GM21723 (cell line): ENCODE data around the gene ADIRF.

Source experiments
- ATAC-seq: cut with Tn5 transposase; IDR thresholded peaks from one replicate; pipeline ENCODE4 v1.9.1; 2021; ENCODE audit warnings: mild to moderate bottlenecking, moderate library complexity; ENCODE audit not compliant: unreplicated experiment

ADIRF gene

GRCh38 chr10:86960003-86960862 lies 8.0 kb upstream of the ADIRF start:
- ATAC-seq: peak; percentile 73

GRCh38 chr10:86960863-86961434 lies 7.3 kb upstream of the ADIRF start:
- no peak for ATAC-seq

- ATAC-seq: no peak
Measured at GRCh38 chr10:86961481-86962091, 6.7 kb upstream of the ADIRF start.

DNA sequence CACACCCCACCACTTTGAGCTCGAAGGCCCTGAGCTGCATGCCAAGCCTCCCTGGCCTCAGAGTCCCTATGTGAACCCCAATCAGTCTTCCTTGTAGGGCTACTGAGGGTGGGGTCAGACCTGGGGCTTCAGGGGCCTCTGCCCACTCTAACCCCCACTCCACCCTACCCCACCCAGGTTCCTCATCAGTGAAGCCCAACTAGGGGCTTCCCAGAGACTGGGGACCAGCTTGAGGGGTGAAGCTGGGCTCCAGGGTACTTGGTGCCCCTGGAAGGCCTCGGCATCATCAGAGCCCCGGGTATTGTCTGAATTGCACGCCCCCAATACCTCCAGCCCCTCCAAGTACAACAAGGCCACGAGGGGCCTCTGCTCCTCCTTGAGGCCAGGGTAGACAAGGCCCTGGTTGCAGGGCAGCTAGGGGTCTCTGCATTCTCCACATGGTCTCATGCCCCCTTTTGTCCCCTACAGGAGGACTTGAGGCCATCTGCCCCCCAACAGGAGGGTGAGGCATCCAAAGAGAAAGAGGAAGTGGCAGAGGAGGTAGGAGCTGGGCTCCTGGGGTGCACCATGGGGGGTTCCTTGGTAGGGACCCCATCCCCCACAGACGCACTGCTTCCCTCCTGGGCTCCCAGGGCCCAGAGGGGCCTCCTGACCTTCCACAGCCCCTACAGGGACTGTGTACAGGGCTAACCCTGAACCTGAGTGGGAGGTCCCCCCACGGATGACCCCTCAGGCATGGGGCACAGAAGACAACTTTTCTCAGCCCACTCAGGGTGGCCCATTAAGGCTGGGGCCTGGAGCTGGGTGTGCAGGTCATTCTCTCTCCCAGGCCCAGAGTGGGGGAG lies 5.9 kb upstream of the ADIRF start:
- no peak for ATAC-seq

DNA sequence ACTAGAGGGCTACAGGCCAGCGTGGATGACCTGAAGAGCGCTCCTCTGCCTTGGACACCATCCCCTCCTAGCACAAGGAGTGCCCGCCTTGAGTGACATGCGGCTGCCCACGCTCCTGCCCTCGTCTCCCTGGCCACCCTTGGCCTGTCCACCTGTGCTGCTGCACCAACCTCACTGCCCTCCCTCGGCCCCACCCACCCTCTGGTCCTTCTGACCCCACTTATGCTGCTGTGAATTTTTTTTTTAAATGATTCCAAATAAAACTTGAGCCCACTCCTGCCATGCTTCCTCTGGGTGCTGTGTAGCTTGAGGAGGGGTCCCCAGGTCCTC lies 5.3 kb upstream of the ADIRF start:
- ATAC-seq: no peak

GRCh38 chr10:86963341-86963919 lies 4.9 kb upstream of the ADIRF start:
- no peak for ATAC-seq

- ATAC-seq: no peak
Measured at GRCh38 chr10:86964061-86964846, 4.0 kb upstream of the ADIRF start.

DNA sequence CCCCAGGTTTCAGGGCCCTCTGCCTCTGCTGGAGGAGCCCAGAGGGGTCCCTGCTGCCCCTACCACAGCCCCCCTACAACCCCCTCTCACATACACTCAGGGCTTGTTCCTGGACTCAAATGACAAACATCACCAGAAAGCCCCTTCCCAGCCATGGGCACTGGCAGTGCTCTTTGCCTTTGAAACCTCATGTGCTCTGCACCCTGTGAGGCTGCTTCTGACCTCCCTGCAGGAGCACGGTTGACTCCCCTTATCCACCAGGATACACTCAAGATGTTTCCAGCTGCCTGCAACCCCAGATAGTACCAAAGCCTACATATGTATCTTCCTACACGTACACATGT lies 3.5 kb upstream of the ADIRF start:
- no peak for ATAC-seq

DNA sequence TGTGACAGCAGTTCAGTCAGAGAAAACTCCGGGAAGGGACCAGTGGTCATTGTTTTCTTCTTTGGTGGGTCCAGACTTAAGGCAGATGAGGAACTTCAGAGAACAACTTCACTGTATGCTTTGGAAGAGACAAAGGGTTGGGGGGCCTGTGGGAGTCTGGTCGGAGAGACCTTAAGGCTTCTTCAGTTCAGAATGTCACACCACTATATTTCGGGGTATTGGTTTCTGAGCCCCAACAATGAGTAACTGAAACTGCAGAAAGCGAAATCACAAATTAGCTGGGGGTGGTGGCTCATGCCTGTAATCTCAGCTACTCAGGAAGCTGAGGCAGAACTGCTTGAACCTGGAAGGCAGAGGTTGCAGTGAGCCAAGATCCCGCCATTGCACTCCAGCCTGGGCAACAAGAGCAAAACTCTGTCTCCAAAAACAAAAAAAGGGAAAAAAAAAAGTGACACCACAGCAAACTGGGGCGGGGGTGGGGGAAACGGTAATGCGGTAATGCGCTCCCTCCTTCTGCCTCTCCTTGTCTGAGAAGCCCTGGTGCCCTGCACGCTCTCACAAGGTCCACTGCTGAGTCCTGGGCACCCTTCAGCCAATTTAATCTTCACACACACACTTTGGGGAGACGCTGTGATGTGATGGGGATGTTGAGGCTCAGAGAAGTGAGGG lies 2.2 kb upstream of the ADIRF start:
- ATAC-seq: peak; percentile 40

DNA sequence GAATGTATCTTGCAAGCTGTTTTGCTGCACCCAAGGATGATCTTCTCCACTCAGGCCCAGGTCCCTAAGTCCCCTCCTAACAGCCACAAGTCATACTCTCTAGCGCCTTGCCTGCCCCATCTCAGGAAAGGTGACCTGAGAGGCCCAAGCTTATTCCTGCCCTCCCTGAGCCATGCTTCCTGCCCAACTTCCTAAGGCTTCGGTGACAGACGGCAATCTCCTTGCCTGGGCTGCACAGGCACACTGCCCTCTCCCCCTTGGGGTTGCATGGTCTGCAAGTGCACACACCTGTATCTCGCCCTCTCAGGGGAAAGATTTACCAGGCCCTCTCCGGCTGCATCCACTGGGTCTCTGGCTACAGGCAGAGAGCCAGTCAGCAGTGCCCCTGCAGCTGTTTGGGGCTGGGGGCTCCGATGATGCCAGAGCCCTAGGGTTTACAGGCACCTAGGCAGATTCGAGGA lies 771 bp upstream of the ADIRF start:
- no peak for ATAC-seq

- no peak for ATAC-seq
Measured at GRCh38 chr10:86968994-86969355, 693 bp downstream of the ADIRF start.

GRCh38 chr10:86969421-86970041 lies 1.2 kb downstream of the ADIRF start:
- no peak for ATAC-seq

GRCh38 chr10:86970162-86970981 lies 2.1 kb downstream of the ADIRF start:
- no peak for ATAC-seq

- ATAC-seq: no peak
Measured at GRCh38 chr10:86970982-86971231, 2.6 kb downstream of the ADIRF start.

GRCh38 chr10:86971232-86971991 lies 3.1 kb downstream of the ADIRF start:
- ATAC-seq: peak; percentile 73

GRCh38 chr10:86972613-86973380 lies 4.5 kb downstream of the ADIRF start:
- no peak for ATAC-seq

DNA sequence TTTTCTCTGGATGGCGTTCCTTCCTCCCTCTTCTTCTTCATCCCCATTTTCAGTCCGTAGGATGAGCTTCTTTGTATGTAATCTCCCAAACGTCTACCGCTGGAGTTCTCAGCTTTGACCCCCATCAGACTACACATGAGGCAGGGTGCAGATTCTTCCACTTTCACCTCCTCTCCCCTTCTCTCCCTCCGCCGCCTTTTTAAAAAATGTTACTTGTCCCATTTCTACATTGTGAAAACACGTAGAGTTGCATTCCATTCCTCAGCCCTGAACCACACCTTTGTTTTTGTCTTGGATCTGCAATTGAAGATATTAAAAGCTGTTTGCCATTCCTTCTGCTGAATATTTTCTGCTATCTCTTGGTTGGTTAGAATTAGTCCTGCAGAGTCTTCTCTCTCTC lies 6.2 kb downstream of the ADIRF start:
- no peak for ATAC-seq
